GM12864 (cell line): ENCODE measurements around the gene MEAF6.

Experiments
- DNase-seq: peaks from one replicate; pipeline ENCODE4 v3.0.0-alpha.2; 2011; ENCODE audit warnings: low read depth
- H3K4me3 ChIP-seq: 2 replicates; pipeline ENCODE4 v1.5.1; 2011; ENCODE audit warnings: mild to moderate bottlenecking, low read depth, low read length, control low read depth
- TF ChIP-seq, protein P1 (sequence below): IDR thresholded peaks from 2 replicates; pipeline ENCODE4 v1.5.1; 2011; ENCODE audit warnings: low read depth, mild to moderate bottlenecking, moderate library complexity, low read length, control low read depth, inconsistent platforms; ENCODE audit errors: missing control alignments

Gene MEAF6

DNA sequence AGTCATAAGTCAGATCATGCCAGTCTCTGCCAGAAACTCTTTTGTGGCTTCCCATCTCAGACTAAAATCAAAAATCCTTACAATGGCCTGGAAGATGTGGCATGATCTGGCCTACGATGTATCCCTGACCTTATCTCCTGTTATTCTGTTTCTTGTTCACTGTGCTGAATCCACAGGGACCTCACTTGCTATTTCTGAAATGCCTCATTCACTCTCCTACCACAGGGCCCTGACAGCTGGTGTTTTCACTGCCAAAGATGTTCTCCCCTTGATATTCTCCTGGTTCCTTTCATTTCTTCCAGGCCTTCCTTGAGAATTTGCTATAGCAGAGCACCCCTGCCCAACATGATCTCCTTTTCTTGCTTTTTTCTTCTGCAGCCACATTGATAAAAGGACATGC lies 43.8 kb upstream of the MEAF6 start:
- no peak overlapping the region for H3K4me3 ChIP-seq
- TF ChIP-seq, protein P1, sequence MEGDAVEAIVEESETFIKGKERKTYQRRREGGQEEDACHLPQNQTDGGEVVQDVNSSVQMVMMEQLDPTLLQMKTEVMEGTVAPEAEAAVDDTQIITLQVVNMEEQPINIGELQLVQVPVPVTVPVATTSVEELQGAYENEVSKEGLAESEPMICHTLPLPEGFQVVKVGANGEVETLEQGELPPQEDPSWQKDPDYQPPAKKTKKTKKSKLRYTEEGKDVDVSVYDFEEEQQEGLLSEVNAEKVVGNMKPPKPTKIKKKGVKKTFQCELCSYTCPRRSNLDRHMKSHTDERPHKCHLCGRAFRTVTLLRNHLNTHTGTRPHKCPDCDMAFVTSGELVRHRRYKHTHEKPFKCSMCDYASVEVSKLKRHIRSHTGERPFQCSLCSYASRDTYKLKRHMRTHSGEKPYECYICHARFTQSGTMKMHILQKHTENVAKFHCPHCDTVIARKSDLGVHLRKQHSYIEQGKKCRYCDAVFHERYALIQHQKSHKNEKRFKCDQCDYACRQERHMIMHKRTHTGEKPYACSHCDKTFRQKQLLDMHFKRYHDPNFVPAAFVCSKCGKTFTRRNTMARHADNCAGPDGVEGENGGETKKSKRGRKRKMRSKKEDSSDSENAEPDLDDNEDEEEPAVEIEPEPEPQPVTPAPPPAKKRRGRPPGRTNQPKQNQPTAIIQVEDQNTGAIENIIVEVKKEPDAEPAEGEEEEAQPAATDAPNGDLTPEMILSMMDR: no peak
- no peak for DNase-seq

GRCh38 chr1:37557402-37557801 lies 42.8 kb upstream of the MEAF6 start:
- no peak for DNase-seq
- TF ChIP-seq, protein P1: no peak
- no peak overlapping the region for H3K4me3 ChIP-seq

GRCh38 chr1:37556712-37557196 lies 42.2 kb upstream of the MEAF6 start, which contains the start of gene DNALI1:
Gene DNALI1 (plus strand): TSS chr1:37556940. CDS start chr1:37556995, 55 bp downstream.
- DNase-seq: no peak
- no peak within 1 kb of the TSS for H3K4me3 ChIP-seq
- TF ChIP-seq, protein P1: no peak

DNA sequence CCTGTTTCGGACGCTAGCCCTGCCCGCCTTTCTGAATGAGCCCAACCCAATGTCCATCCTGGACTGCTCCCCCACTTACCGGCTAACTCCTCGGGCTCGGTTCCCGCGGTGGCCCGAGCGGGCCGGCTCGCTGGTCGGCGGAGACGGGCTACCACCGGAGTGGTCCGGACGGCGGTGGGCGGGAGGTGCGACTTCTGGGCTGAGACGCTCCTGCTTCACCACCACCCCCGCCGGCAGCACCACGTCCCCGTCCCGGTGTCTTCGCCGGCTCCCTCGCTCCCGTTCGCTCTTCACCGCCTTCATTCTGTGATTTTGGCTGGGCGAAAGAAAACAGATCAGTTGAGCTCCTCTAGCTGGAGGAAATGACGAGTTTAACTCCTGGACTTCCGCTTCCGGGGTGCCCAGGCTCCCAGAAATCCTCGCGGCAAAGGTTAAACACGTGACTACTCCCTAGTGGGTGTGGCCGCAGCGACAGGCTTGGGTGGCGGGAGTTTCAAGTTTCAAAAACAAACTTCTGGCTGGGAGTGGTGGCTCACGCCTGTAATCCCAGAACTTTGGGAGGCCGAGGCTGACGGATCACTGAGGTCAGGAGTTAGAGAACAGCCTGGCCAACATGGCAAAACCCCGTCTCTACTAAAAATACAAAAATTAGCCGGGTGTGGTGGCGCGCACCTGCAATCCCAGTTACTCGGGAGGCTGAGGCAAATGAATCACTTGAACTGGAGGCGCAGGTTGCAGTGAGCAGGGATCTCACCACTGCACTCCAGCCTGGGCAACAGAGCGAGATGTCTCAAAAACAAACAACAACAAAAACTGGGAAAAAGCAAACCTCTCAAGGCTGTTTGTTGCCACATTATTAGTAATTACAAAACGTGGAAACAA lies 39.6 kb upstream of the MEAF6 start, which contains the start of gene SNIP1:
TSS of gene SNIP1 (minus strand) at position 367 of the 882 bp plus-strand sequence. CDS start at position 303, 64 bp downstream.
- TF ChIP-seq, protein P1: no peak
- peak within 1 kb of the TSS; percentile 76 for H3K4me3 ChIP-seq
- peak; percentile 79 for DNase-seq

GRCh38 chr1:37553598-37553926 lies 39.0 kb upstream of the MEAF6 start:
- DNase-seq: no peak
- H3K4me3 ChIP-seq: peak overlapping the region; percentile 76
- TF ChIP-seq, protein P1: no peak

DNA sequence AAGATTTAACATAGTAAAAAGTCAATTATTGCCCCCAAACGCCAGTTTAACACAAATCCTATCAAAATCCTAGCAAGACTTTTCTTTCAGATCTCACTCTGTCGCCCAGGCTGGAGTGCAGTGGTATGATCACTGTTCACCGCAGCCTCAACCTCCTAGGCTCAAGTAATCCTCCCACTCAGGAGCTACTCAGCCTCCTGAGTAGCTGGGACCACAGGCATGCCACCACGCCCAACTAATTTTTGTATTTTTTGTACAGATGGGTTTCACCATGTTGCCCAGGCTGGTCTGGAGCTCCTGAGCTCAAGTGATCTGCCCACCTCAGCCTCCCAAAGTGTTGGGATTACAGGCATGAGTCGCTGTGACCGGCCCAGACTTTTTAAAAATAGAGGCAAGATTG lies 34.8 kb upstream of the MEAF6 start:
- TF ChIP-seq, protein P1: no peak
- DNase-seq: no peak
- H3K4me3 ChIP-seq: no peak overlapping the region
